Calu3 (cell line): ENCODE data around the gene RBM38. TPM values are rescaled to one million over a fixed set of nuclear protein-coding genes. Genes with fewer than 3 reads are reported as not detected.

ENCODE experiments used
- BruUV-seq: library from RNA; stranded (reverse); fragments of 400-500 nt; replicated peaks from 2 replicates; lab custom pipeline; 2021; lab: Mats Ljungman, UMichigan
- CTCF ChIA-PET: fragments of 300-600 bp; sonication (Branson Sonifier 250); formaldehyde crosslinking; loops from one replicate; lab custom pipeline; 2022; ENCODE audit warnings: antibody characterized with exemption; lab: Charles Lee
- DNase-seq: peaks from one replicate; pipeline ENCODE4 v3.0.0; 2022
- H3K27ac Mint-ChIP-seq: one replicate; pipeline ENCODE4 v1.8.0; 2022; ENCODE audit warnings: mixed read lengths; ENCODE audit not compliant: unreplicated experiment
- H3K27me3 Mint-ChIP-seq: one replicate; pipeline ENCODE4 v1.8.0; 2022; ENCODE audit warnings: mixed read lengths; ENCODE audit not compliant: unreplicated experiment
- H3K36me3 Mint-ChIP-seq: one replicate; pipeline ENCODE4 v1.8.0; 2022; ENCODE audit warnings: mild to moderate bottlenecking, moderate library complexity, mixed read lengths; ENCODE audit not compliant: insufficient read depth, unreplicated experiment
- H3K4me1 Mint-ChIP-seq: one replicate; pipeline ENCODE4 v1.8.0; 2022; ENCODE audit warnings: mild to moderate bottlenecking, low read depth, mixed read lengths; ENCODE audit not compliant: unreplicated experiment
- H3K4me3 Mint-ChIP-seq: one replicate; pipeline ENCODE4 v1.8.0; 2022; ENCODE audit warnings: mild to moderate bottlenecking, low read depth, moderate library complexity, mixed read lengths; ENCODE audit not compliant: unreplicated experiment
- H3K9me3 Mint-ChIP-seq: one replicate; pipeline ENCODE4 v1.8.0; 2022; ENCODE audit warnings: low read depth, mixed read lengths; ENCODE audit not compliant: unreplicated experiment
- intact Hi-C: fragments of 100-400 bp; cut with micrococcal nuclease; formaldehyde crosslinking; loops from one replicate; pipeline ENCODE4 v1.10.0; 2022; ENCODE audit not compliant: unreplicated experiment
- total RNA-seq: library from RNA; stranded (reverse); gene quantifications from 2 replicates; pipeline ENCODE4 v1.2.3, GENCODE V29; 2022
- TF ChIP-seq, protein P1 (sequence below): fragments of 200-600 bp; IDR thresholded peaks from one replicate; pipeline ENCODE4 v1.8.0; 2022; ENCODE audit warnings: antibody characterized with exemption; ENCODE audit not compliant: unreplicated experiment

Gene RBM38
- total RNA-seq, 1 experiment from 2014 or later, result 29.5 TPM

DNA sequence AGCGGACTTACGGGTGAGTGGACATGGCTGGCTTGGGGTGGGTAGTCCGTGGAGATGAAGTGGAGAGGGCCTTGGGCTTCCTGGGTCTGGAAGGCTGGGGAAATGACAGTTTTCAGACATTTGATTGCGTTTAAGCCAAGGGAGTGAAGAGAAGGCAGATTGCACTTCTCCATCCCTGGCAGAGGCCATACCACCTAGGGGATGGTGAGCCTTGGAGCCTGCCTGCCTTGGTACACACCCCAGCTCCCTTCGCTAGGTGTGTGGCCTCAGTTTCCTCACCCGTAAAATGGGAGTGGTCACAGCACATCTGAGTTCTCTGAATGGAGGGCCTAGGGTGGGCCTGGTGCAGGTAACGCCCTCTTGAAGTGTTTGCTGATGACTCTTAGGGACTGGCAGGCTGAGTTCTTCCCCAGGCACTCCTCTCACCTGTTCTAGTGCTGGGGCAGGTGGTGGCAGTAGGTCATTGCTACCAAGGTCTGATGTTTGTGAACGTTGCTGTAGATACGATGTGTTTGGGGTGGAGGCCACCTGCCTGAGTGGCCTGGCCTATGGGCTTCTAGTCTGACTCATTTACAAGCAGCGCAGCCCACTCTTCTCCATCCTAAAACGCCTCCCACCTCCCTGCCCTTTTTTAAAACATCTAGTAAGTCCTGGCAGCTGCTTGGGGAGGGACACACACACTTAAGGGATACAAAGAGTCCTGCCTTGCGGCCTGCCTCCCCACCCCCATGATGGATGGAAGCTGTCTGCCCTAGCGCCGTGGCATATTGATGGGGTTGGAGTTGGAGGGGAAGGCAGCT, 2.3 kb downstream of the RBM38 start:
- no peak overlapping the region for H3K27ac Mint-ChIP-seq
- CTCF ChIA-PET, result no interaction called here
- no peaks in the 10 kb centered on the region for H3K9me3 Mint-ChIP-seq
- no peaks in the 10 kb centered on the region for H3K4me1 Mint-ChIP-seq
- peaks cover 55% of the 10 kb centered on the region for H3K36me3 Mint-ChIP-seq
- TF ChIP-seq, protein P1, sequence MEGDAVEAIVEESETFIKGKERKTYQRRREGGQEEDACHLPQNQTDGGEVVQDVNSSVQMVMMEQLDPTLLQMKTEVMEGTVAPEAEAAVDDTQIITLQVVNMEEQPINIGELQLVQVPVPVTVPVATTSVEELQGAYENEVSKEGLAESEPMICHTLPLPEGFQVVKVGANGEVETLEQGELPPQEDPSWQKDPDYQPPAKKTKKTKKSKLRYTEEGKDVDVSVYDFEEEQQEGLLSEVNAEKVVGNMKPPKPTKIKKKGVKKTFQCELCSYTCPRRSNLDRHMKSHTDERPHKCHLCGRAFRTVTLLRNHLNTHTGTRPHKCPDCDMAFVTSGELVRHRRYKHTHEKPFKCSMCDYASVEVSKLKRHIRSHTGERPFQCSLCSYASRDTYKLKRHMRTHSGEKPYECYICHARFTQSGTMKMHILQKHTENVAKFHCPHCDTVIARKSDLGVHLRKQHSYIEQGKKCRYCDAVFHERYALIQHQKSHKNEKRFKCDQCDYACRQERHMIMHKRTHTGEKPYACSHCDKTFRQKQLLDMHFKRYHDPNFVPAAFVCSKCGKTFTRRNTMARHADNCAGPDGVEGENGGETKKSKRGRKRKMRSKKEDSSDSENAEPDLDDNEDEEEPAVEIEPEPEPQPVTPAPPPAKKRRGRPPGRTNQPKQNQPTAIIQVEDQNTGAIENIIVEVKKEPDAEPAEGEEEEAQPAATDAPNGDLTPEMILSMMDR, result no peak
- no peak overlapping the region for H3K4me3 Mint-ChIP-seq
- BruUV-seq, result no TSS peak
- intact Hi-C loops, result no loop called here
- no peaks in the 10 kb centered on the region for H3K27me3 Mint-ChIP-seq
- no peak for DNase-seq

DNA sequence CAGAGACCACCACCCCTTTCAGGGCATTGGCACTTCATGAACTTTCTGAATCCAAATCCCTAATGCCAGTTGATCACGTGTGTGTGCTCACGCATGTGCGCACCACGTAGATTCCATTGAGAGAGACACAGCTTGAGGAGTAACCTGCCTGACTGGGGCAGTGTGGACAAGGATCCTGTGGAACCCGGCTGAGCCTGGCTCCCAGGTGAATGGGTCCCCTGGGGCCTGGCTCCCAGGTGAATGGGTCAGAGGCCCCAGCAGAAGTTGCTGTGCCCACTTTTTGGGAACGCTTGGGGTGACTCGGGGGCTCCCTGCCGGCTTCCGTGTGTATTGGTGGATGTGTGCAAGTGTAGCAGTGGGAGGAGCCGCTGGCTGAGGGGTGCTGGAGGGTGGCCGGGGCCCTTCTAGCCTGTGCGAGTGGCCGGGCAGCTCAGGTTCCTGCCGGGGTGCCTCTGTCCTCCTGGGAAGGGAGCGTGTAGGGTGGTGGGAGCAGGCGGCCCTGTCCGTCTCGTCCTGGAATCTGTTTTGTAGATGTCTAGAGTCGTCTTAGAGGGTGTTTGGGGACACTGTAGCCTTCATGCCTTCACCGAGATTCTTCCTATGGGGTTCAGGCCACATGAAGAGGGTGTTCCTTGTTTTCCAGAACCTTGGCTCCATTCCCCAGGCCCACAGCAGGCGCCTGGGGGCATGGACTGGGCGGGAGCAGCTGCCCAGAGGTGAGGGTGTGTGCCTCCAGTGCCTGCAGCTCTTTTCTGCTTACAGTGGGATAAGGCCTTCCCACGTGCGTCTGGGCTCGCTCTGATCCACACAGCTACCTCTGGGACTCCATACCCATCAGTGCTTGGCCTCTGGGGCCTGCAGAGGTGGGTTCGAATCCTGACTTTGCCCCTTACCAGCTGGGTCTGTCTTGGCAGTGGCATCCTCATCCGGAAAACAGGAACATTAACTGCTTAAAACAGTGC, 3.2 kb downstream of the RBM38 start:
- Mint-ChIP-seq H3K36me3 (peaks cover 46% of the 10 kb centered on the region), H3K27ac (no peak overlapping the region), H3K9me3 (no peaks in the 10 kb centered on the region), H3K4me1 (no peaks in the 10 kb centered on the region), H3K27me3 (no peaks in the 10 kb centered on the region), H3K4me3 (no peak overlapping the region)
- DNase-seq, result no peak
- intact Hi-C loops, result no loop called here
- BruUV-seq, result no TSS peak
- TF ChIP-seq, protein P1, result no peak
- CTCF ChIA-PET, result interaction anchor here (0.6 kb wide), 1 partner anchor 1899 kb away, joined by 3 read pairs; no protein-coding TSS in a partner anchor

DNA sequence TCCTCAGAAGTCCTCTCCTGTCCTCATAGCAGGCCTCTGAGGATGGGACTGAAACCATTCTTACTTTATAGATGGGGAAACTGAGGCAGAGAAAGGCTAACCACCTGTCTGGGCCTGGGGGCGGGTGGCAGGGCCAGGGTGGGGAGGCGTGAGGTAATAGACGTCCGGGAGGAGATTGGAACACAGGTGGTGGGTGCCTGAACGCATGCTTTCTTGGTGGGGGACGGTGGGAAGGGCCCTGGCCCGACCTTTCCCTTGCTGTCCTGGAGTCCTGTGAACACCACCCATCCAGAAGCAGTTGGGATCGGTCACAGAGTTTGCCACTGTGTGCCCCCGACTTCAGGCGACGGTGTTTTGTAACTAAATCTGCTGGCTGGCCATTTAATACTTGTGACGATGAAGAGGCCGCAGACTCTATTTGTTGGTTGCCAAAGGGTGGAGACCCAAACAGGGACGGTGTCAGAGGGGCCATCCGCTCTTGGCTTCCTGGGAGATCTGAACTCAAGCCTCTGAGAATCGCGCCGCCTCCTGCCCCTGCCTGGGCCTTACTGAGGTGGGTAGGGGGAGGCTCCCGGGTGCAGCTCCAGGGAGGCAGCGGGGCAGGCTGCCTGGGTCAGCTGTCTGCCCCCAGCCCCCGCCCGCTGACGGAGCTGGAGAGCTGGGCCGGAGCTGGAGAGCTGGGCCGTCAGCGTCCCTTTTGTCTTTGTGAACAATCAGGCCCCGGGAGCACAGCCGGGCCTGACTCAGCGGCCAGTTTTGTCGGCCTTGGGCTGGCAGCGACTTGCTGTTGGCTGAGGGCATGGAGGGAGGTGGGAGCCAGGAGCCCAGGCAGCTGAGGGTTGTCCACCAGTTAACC, 4.1 kb downstream of the RBM38 start:
- Mint-ChIP-seq H3K4me3 (no peak overlapping the region), H3K27me3 (no peaks in the 10 kb centered on the region), H3K36me3 (peaks cover 38% of the 10 kb centered on the region), H3K27ac (no peak overlapping the region), H3K9me3 (no peaks in the 10 kb centered on the region), H3K4me1 (no peaks in the 10 kb centered on the region)
- DNase-seq, result no peak
- CTCF ChIA-PET, result interaction anchor here (0.6 kb wide), 1 partner anchor 1900 kb away, joined by 3 read pairs; no protein-coding TSS in a partner anchor
- no TSS peak for BruUV-seq
- intact Hi-C loops, result no loop called here
- TF ChIP-seq, protein P1, result no peak
